Choroid plexus epithelial cell (primary cell): Measurements from ENCODE around the gene MYH10.

Experiments used
- DNase-seq: peaks from one replicate; pipeline ENCODE4 v3.0.0-alpha.2; 2010; ENCODE audit warnings: low read depth
- H3K4me3 ChIP-seq: 2 replicates; pipeline ENCODE4 v1.5.1; 2011; ENCODE audit warnings: low read depth, mild to moderate bottlenecking, control low read depth, low read length, moderate library complexity
- CTCF ChIP-seq: conservative IDR thresholded peaks from 2 replicates; pipeline ENCODE4 v1.5.1; 2011; ENCODE audit warnings: low read depth, mild to moderate bottlenecking, control low read depth, inconsistent platforms, low read length, moderate library complexity

MYH10 gene

DNA sequence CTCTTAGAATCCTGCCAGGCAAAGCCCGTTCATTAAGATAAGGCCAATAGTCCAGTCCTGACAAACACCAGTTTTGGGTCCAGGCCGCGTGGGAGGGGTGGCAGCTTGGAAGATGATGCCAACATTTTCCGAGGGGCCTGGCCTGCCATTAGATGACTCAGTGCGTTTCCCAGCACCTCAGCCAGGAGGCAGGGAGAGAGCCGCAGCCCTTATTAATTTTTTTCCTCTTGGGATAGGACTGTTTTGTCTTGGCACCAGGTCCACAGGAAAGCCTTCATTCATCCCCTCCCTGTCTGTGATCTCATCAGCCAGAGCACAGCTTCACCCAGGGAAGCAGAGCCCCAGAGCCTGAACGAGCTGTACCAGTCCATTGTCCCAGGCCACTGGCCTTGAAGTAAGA lies 199.6 kb downstream of the MYH10 start:
- no peak for TF ChIP-seq CTCF
- H3K4me3 ChIP-seq = no peak overlapping the region
- no peak for DNase-seq

DNA sequence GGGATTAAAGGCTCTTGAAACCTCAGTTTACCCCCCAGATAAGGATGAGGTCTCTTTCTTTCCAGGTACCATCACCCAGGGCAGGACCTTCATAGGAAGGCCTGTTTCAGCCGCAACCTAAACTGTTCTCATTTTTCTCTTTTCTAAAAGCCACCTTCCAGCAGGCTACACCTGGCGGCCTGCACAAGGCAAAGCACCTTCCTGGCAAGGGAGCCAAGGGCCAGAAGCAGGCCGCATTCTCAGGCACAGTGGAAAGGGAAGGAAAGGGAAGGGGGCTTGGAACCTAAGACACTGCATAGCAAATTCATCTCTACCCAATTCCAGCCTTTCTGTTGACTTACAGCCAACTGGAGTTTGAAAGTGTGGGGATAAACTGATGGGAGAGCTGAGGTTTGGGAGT lies 203.7 kb downstream of the MYH10 start:
- no peak overlapping the region for H3K4me3 ChIP-seq
- TF ChIP-seq CTCF = no peak
- DNase-seq = no peak

GRCh38 chr17:8426094-8426720 lies 204.3 kb downstream of the MYH10 start:
- no peak for DNase-seq
- TF ChIP-seq CTCF = no peak
- H3K4me3 ChIP-seq = no peak overlapping the region
